Measurements from ENCODE around the gene CDYL. TPM values are rescaled to one million over a fixed set of nuclear protein-coding genes. Genes with fewer than 3 reads are reported as not detected.

Gene CDYL
- total RNA-seq, 2 experiments from 2014 or later: 31.1 to 31.2 TPM

- CTCF ChIA-PET: interaction anchor here (1.2 kb wide), 1 partner anchor 15 kb away, joined by 3 read pairs; no protein-coding TSS in a partner anchor
- H3K36me3 Mint-ChIP-seq (ENCODE audit: low read depth): peaks cover 21% of the 10 kb centered on the region
Measured at GRCh38 chr6:4775494-4776130, 592 bp upstream of the CDYL start.

GRCh38 chr6:4776493-4777393, 539 bp downstream of the CDYL start:
- peaks cover 65% of the 10 kb centered on the region for H3K4me1 Mint-ChIP-seq (ENCODE audit: low read depth)
- peak overlapping the region; percentile 80 for H3K4me3 Mint-ChIP-seq
- ChIA-PET POLR2A (interaction anchor here (0.6 to 2.3 kb wide), 6 partner anchors 10 to 140 kb away, joined by 3 to 13 read pairs (median 7); no protein-coding TSS in a partner anchor), CTCF (interaction anchor here (1.2 to 1.8 kb wide), 4 partner anchors 13 to 25 kb away, joined by 3 to 11 read pairs (median 4); no protein-coding TSS in a partner anchor)
- intact Hi-C loops (cut with micrococcal nuclease): no loop called here
- peak; percentile 59 for DNase-seq
- H3K36me3 Mint-ChIP-seq (ENCODE audit: low read depth): peaks cover 22% of the 10 kb centered on the region
- TF ChIP-seq CTCF (IDR thresholded peaks at IDR 0.05): no peak
- H3K27me3 Mint-ChIP-seq: no peaks in the 10 kb centered on the region
- peaks cover 23% of the 10 kb centered on the region for H3K9me3 Mint-ChIP-seq
- no peak for ATAC-seq
- peak overlapping the region; percentile 94 for H3K27ac Mint-ChIP-seq

More at GRCh38 chr6:4775494-4776130, 592 bp upstream of the CDYL start:
- DNase-seq (peak; percentile 57), ATAC-seq (peak; percentile 54)
- POLR2A ChIA-PET: interaction anchor here (2.3 kb wide), 2 partner anchors 11 to 26 kb away, joined by 10 to 13 read pairs; no protein-coding TSS in a partner anchor
- Mint-ChIP-seq H3K4me3 (peak overlapping the region; percentile 67), H3K4me1 (ENCODE audit: low read depth) (peaks cover 54% of the 10 kb centered on the region), H3K27me3 (no peaks in the 10 kb centered on the region), H3K9me3 (peaks cover 23% of the 10 kb centered on the region), H3K27ac (peak overlapping the region; percentile 67)
- no peak for TF ChIP-seq CTCF (IDR thresholded peaks at IDR 0.05)
- intact Hi-C loops (cut with micrococcal nuclease): no loop called here

GRCh38 chr6:4777394-4777935, 1.3 kb downstream of the CDYL start:
- no peaks in the 10 kb centered on the region for H3K27me3 Mint-ChIP-seq
- H3K27ac Mint-ChIP-seq: peak overlapping the region; percentile 94
- H3K9me3 Mint-ChIP-seq: peaks cover 23% of the 10 kb centered on the region
- ChIA-PET POLR2A (interaction anchor here (0.6 to 2.3 kb wide), 5 partner anchors 9 to 141 kb away, joined by 3 to 13 read pairs (median 9); no protein-coding TSS in a partner anchor), CTCF (interaction anchor here (1.3 to 1.8 kb wide), 3 partner anchors 13 to 24 kb away, joined by 3 to 11 read pairs (median 6); no protein-coding TSS in a partner anchor)
- peaks cover 72% of the 10 kb centered on the region for H3K4me1 Mint-ChIP-seq (ENCODE audit: low read depth)
- ATAC-seq (no peak), DNase-seq (peak; percentile 37)
- H3K36me3 Mint-ChIP-seq (ENCODE audit: low read depth): peaks cover 22% of the 10 kb centered on the region
- intact Hi-C loops (cut with micrococcal nuclease): no loop called here
- peak overlapping the region; percentile 80 for H3K4me3 Mint-ChIP-seq
- no peak for TF ChIP-seq CTCF (IDR thresholded peaks at IDR 0.05)

DNA sequence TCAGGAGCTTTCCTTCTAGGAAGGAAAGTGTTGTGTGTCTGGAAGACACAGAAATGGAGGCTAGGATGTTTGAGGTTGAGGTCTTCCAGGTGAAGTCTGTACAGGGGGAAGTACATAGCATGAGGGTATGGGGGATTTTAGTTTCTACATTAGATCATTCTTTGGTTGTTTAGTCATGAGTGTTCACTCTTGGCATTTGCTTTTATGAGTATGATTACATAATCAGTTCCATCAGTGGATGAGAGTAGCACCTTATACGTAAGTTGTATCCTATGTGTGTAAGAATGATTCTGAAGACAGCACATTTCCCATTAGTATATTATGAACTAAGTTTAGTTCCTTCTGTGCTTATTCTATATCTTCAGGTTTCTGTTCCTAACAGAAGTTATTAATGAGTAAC, 1.9 kb downstream of the CDYL start:
- CTCF ChIA-PET: interaction anchor here (1.3 to 1.8 kb wide), 3 partner anchors 12 to 24 kb away, joined by 3 to 11 read pairs (median 6); no protein-coding TSS in a partner anchor
- Mint-ChIP-seq H3K36me3 (ENCODE audit: low read depth) (peaks cover 25% of the 10 kb centered on the region), H3K4me1 (ENCODE audit: low read depth) (peaks cover 72% of the 10 kb centered on the region), H3K27ac (peak overlapping the region; percentile 94), H3K27me3 (no peaks in the 10 kb centered on the region), H3K4me3 (peak overlapping the region; percentile 80), H3K9me3 (peaks cover 20% of the 10 kb centered on the region)
- intact Hi-C loops (cut with micrococcal nuclease): no loop called here
- TF ChIP-seq CTCF (IDR thresholded peaks at IDR 0.05): no peak
- no peak for DNase-seq
- ATAC-seq: peak; percentile 19
- POLR2A ChIA-PET: interaction anchor here (1.0 to 2.3 kb wide), 5 partner anchors 8 to 176 kb away, joined by 3 to 13 read pairs (median 9); no protein-coding TSS in a partner anchor

Measured in activated CD8-positive, alpha-beta T cell treated with anti-CD3 and anti-CD28 coated beads for 36 hours (primary cell).